Epithelial cell of proximal tubule (primary cell): ENCODE results near the gene SDR42E1. TPM values are rescaled to one million over a fixed set of nuclear protein-coding genes. Genes with fewer than 3 reads are reported as not detected.

Source experiments
- DNase-seq: peaks from one replicate; pipeline ENCODE4 v3.0.0-alpha.2; 2011; ENCODE audit warnings: low read depth
- H3K4me3 ChIP-seq: 2 replicates; pipeline ENCODE4 v1.5.1; 2011; ENCODE audit warnings: low read depth, mild to moderate bottlenecking, low read length
- CTCF ChIP-seq: conservative IDR thresholded peaks from 2 replicates; pipeline ENCODE4 v1.5.1; 2012; ENCODE audit warnings: low read depth, mild to moderate bottlenecking, low read length
- total RNA-seq: library from RNA; depleted of rRNA; stranded (reverse); fragments of >200 nt; gene quantifications from 2 replicates; pipeline ENCODE4 v1.2.3, GENCODE V29; 2015

The SDR42E1 gene
- total RNA-seq, 1 donor from 2014 or later: 16.1 TPM

GRCh38 chr16:82007189-82007588 lies 4.1 kb downstream of the SDR42E1 start:
- TF ChIP-seq CTCF: no peak
- no peak for DNase-seq
- no peak overlapping the region for H3K4me3 ChIP-seq

GRCh38 chr16:82006036-82006435 lies 5.2 kb downstream of the SDR42E1 start:
- no peak overlapping the region for H3K4me3 ChIP-seq
- no peak for DNase-seq
- TF ChIP-seq CTCF: no peak

GRCh38 chr16:82005027-82005830 lies 6.0 kb downstream of the SDR42E1 start:
- TF ChIP-seq CTCF: no peak
- H3K4me3 ChIP-seq: no peak overlapping the region
- DNase-seq: no peak

GRCh38 chr16:82004601-82005000 lies 6.7 kb downstream of the SDR42E1 start:
- no peak for TF ChIP-seq CTCF
- DNase-seq: no peak

GRCh38 chr16:82002831-82003230 lies 8.4 kb downstream of the SDR42E1 start:
- no peak for TF ChIP-seq CTCF
- no peak overlapping the region for H3K4me3 ChIP-seq
- DNase-seq: no peak

More at GRCh38 chr16:82004601-82005000, 6.7 kb downstream of the SDR42E1 start:
- no peak overlapping the region for H3K4me3 ChIP-seq

- DNase-seq: no peak
- no peak for TF ChIP-seq CTCF
- no peak overlapping the region for H3K4me3 ChIP-seq
These were observed 13.5 kb downstream of the SDR42E1 start for GRCh38 chr16:81997738-81998137.
